Measurements from ENCODE around the gene FBXL14.

Gene FBXL14

DNA sequence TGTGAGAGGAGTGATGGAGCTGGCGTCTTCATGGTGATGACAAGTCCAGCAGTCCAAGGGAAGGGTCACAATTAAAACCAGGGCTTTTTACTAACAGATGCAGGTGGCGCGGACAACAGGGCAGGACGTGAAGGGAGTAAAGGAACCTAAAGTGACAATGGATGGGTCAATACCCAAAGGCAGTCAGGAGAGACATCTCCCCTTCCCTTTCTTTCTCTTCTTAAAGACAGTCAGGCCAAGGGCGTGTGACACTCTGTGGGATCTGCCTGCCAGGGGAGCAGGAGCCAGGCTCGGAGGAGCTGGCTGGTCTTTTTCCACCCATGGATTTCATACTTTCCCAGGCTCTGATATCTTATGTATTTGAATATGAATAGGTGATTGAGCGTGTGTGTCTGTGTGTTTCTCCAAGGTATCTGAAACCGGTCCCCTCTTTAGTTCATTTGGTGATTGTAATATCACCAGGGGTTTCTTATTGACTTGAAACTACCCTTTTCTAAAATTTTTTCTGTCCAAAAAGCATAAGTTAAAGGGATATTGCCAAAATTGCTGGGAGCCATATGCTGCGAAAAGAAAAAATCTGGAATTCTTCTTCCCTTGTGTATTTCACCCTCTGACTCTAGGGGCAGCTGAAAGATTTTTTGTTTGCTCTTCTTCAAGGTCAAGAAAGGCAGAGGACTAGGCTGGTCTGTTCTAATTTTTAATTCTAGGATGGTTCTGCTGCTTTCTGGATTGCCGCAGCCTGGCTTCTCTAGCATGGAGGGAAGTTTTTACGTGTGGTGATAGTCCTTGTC is 61.8 kb downstream of the FBXL14 start:
- DNase-seq, result no peak

DNA sequence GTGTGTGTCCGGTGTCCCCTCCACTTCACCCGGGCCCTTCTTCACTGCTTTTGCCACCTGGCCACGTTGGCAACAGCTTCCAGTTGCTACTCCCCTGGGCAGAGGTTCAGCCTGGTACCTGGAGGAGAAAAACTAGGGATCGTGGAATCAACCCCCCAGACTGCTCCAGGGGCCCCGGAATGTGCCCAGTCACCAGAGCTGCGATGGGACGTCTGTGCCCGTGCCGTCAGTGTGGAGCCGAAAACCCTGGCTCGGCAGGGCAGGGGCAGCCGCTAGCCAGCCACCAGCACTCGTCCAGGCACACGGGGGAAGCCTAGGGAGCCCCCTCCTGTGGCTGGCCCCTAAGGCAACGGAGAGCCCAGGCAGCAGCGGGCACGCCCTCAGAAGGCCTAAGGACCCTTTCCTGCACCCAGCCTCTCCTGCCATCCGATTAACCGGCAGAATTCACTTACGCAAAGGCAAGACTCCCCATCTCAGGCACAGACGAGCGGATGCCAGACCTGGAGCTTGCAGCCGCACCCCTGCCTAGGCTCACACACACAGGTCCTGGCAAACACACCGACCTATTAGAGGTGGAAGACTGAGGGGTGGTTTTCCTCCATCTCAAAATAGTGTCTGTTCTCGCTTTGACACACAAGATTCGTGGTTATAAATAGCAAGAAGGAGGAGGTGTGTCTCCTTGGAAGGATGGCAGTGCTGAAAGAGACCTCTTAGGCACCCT is 62.6 kb downstream of the FBXL14 start:
- DNase-seq, result no peak

DNA sequence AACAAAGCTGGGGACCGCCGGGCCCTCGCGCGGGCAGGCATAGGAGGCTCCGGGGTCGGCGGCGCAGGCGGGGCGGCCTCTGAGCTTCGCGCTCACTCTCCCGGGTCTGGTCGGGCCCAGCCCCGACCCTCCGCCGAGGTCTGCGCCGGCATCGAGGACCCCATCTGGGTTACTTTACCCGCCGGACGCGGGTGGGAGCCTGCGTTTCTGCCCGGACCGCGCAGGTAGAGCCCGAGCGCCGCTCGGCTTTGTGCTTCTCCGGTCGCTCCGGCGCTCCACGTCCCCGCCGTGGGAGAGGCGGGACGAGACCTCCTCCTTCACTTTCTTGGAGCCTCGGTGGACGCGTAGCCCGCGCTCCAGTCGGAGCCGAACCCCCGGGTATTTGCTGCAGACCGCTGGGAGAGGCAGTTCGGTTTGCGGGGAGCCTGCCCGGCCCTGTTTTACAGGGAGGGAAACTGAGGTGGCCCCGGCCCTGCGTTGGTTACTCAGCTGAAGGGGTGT is 63.2 kb downstream of the FBXL14 start:
- DNase-seq, result no peak

DNA sequence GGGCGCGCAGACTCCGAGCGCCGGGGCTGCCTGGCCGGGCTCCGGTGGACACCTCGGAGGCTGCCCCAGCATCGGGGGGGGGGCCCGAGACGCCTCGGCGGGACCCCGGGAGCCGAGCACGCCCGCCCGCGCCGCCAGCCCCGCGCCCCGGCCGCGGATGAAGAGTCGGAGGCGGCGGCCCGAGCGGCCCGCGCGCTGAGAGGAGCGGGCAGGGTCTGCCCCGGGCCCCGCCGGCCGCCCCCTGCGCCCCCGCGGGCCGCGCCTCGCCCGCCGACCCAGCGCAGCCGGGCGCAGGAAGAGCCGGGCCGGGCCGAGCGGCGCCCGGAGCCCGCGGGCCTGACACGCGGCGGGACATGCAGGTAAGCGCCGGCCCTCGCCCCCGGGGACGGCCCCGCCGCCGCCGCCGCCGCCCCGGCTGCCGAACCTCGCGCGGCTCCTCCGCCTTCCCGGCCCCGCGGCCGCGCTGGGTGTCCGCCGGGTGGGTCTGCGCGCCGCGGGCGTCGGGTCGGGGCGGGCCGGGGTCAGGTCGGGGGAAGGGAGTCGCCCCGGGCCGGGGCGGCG is 63.7 kb downstream of the FBXL14 start:
- DNase-seq, result no peak

DNA sequence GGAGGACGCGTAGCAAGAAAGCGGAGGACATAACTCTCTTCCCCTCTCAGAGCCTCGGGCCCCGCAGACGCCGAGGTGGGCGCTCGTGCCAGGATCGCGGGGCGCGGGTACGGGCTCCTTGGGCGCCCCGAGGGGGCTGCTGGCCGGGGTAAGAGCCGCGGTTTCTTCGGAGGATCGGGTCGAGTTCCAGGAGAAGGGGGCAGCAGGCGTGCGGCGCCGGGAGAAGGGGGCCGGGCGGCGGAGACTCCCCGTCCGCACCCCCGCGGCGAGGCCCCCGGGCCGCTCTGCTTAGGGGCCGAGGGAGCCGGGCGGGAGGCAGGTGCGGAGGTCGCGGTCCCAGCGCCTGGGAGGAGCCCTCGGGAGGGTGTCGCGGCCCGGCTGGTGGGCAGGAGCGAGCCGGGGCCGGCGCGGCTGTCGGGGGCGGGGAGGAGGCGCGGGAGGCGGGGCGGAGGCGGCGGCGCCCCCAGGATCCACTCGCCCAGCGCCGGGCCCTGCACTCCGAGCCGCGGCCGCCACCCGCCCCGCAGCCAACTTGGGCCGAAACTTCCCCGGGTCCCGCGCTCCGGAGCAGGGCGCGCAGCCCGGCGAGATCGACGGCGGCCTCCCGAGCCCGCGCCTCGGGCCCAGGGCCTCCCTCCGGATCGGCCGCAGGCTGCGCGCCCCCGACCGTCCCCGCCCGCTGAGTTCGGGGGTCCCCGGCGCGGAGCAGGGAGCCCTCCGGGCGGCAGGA is 64.4 kb downstream of the FBXL14 start:
- no peak for DNase-seq

DNA sequence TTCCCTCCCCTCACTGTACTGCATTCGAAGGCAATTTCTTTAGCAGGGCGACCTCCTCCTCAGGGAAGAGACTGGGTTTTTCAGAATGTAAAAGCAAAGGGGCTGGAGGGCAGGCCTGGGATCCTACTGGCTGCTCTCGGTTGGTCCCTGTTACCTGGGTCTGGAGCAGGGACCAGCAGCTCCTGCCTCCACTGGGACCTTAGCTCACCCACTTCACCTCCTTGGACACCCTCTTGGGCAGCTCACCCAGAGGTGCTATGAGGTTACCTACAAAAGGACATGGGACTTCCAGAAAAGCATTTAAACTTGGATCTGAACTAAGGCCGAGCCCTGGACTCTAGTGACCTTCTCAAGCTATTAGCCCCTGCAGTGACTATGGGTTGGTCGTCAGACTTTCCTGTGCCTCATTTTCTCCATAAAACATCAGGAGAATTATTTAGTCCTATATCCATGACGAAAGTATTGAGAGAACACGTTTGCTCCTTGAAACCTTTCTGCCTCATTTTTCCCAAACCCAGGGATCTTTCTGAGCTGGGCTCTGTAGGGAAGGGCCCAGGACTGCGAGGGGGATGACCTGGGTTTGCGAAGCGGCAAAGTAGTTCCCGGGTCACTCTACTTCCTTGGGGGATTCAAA is 65.0 kb downstream of the FBXL14 start:
- DNase-seq, result no peak

DNA sequence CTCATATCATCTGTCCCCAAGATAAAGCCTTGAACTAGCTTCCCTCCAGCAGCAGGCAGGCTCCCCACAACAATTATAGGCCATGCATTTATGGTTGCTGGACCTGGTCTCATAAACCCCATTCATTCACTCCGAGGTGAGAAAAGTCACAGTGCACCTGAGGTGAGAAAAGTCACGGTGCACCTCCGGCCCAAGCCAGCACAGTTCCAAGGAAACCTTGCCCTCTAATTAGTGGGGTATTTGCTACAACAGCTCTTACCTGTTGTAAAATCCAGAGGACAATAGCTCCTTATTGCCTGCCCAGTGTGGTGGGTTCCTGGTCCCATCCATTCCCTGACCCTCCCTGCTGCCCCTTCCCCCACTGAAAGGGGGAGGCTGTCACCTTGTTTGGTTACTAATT is 65.6 kb downstream of the FBXL14 start:
- no peak for DNase-seq

DNA sequence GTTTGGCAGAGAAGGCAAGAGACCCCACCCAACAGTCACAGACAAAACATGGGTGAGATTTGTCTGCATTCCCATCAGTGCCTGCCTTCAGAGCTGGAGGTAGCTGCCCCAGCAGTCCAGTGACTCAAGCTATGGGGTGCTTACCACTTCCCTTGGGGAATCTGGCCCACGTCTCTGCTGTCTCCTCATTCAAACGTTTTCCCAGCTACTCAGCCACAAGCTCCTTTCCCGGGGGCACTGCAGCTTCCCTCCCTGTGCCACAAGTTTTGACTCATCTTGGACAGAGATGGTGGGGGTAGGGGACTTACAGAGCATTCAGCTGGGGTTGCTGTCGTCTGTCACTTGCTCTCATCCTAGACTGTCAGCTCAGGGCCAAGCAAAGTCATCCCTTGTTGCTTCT is 66.6 kb downstream of the FBXL14 start:
- DNase-seq, result no peak

DNA sequence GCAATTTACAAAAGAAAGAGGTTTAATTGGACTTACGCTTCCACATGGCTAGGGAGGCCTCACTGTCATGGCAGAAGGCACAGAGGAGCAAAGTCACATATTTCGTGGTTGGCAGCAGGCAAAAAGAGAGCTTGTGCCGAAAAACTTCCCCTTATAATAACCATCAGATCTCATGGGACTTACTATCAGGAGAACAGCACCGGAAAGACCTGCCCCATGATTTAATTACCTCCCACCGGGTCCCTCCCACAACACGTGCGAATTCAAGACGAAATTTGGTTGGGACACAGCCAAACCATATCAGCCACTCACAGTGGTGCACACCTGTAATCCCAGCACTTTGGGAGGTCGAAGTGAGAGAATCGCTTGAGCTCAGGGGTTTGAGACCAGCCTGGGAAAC is 68.5 kb downstream of the FBXL14 start:
- no peak for DNase-seq

DNA sequence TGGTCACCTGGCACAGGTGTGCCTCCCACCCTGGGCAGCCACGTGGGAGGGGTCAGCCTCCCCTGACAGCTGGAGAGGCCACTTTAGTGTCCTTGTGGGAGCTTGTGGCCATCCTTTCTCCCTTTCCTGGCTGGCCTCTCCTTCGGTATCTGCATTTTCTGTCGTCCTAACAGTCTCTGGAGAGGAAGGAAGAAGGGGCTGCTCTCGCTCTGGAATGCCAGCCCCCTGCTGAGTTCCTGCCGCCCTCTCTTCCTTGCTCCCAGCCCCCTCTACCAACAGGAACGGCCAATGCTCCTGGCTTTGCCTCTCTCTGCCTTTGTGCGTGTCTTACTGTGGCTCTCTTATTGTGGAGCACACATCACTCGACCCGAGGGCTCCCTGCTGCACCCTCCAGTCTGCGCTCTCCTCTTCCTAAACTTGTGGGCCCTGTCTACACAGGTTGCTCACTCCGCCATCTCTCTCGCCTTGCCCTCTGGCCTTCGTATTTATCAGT is 70.8 kb downstream of the FBXL14 start:
- no peak for DNase-seq

DNA sequence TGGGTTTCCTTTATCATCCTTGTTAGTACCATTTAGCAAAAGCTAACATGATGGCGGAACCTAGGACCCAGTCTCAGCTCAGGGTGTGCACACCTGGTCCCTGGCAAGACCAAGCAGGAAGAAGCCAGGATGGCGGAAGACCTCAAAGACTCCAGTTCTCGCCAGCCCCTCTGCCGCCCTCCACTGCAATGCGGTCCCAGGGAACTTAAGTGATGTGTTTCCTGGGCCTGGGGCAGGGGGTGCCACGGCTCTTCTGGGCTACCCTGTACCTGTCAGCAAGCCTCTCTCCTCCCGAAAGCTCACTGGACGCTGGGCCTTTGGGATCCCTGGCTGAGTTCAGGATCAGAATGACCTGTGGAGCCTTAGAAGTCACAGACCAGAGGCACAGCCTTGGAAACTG is 71.3 kb downstream of the FBXL14 start:
- DNase-seq, result no peak

DNA sequence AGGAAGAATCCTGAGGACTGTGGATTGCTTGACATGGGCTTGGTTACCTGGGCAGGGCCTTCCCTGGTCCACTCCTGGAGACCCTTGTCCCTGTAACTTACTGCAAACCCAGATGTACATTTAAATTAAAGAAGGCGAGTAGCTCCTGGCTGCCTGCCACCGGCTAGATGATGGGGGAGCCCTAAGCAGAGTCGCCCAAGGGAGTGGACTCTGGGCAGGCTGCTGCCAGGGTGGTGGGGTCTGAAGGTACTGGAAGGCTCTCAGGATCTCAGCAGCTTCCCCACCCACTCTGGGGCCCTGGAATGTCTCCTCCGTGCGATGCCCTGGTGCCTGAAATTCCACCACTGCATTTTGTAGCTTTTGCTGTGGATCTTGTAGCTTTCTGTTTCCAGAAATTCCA is 74.7 kb downstream of the FBXL14 start:
- no peak for DNase-seq

DNA sequence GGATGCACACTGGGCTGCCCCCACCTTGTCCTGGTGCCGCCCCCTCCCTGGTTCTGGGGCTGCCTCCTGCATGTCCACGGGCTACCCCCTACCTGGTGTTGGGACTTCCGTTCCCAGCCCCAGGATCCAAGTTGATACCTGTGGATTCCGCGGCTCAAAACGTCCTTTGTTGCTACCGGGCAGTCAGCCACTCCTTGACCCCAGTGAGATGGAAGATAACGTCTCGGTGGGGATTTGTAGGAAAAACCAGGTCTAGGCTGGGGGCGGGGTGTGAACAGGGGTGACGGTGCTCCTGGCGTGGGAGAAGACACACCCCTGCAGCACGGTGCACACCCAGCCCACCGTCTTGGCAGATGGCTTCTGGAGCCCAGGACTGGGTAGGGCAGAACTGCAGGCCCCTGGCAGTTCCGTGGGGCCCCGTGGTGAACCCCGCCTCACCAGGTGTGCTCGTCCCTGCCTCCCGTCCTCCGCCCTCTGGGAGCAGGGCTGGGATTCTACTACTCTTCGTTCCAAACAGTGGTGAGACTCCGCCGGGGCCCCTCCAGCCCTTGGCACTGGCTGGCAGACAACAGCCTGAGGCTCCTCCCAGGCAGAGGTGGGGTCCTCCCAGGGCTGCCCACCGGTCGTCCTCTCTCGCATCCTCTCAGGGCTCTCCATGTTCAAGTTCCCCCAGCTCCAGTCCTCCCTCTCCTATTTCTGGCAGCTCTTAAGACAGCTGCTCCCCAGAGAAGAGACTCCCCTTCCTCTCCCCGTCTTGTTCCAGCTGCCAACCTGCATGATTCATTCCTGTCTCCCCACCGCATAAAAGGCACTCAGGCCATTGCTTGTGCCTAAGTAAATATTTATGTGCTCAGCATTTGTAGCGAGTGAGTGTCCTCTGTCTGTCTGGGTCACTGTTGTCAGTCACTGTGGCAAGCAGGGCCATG is 75.5 kb downstream of the FBXL14 start:
- no peak for DNase-seq

DNA sequence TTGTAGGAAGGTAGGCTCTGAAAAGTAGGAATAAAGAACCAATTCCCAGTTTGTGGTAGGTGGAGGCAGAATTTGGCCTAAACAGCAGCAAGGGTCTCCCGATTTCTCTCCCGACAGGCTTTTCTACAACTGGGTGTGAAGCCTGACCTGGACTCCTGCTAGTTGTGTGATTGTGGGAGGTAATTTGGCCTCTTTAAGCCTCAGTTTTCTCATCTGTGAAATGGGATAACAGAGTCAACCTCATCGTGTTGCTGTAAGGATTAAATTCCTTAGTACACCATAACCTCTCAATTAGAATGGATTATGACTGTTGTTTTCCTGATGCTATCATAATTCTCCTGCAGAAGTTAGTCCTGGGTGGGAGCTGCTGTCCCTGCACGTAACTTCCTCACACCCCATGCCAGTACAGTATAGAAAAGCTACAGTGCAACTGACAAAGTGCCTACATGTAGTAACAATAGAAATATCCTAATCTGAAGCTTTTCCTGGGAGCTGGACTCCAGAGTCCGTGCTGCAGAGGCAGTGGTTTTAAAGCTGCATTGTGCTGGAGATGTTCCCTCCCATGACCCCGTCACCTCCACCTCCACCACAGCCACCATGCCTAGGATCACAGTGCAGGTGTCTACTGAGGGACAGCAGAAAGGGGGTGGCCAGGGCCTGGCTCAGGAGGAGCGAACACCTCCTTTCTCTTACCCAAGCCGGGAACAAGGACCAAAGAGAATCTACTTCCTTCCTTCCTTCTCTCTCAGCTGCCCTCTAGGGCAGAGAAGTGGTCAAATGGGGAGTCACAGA is 76.5 kb downstream of the FBXL14 start:
- DNase-seq, result no peak

DNA sequence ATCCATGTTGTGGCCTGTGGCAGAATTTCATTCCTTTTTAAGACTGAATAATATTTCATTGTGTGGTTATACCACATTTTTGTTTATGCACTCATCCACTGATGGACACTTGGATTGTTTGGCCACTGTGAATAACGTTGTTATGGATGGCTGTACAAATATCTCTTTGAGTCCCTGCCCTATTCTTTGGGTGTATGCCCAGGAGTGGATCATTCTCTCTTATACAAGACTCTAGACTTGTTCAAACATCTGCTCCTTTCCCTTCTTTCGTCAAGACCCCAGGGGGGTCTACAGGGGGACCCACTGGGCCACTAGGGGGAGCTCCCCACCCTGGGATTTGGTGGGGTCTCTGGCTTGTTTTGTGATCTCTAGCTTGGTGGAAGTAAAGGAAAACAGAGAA is 77.4 kb downstream of the FBXL14 start:
- DNase-seq, result no peak

Data from SHP77 treated with DMSO at 0.1 percent for 48 hours (cell line).